ENCODE measurements around the gene ACADSB. TPM values are rescaled to one million over a fixed set of nuclear protein-coding genes. Genes with fewer than 3 reads are reported as not detected.

Gene ACADSB
- total RNA-seq, 1 donor from 2014 or later = 65.3 TPM

GRCh38 chr10:123086281-123086680 lies 77.5 kb downstream of the ACADSB start:
- no peak for DNase-seq (ENCODE audit: low spot score)
- intact Hi-C loops (cut with DNase I) = no loop called here

DNA sequence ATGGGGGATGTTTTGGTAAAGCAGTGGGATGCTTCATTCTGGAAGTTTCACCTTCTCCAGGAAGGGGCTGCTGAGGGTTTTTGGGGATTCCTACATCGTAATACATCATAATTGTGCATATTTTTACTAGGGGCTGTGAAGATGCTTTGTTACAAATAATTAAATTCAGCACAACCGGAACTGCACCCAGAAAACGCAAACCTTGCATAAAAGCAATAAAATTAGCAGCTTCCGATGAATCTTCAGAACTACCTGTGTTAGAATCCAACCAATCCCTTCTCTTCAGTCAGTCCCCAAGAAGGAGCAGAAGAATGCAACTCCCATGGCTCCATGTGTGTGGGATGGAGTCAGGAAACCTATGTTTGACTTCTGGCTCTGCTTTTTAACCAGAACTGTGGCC lies 78.5 kb downstream of the ACADSB start:
- DNase-seq (ENCODE audit: low spot score) = no peak
- intact Hi-C loops (cut with DNase I) = no loop called here

DNA sequence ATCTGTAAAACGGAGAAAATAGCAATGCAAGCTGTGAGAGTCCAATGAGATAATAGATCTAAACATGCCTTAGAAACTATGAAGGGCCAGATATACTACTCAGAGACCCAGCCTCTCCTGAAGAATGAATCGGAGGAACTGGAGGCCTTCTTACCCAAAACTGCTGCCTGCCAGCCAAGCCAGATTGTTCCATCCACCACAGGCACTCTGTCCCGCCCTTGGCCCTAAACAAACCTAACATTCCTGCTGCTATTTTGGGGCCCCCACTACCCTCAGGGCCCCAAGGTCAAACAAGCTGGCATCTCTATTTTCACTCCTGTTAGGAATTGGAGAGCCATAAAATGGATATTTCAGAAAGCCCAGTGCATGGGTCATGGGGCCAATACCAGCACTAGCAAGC lies 79.0 kb downstream of the ACADSB start:
- intact Hi-C loops (cut with DNase I) = no loop called here

GRCh38 chr10:123092635-123093414 lies 84.0 kb downstream of the ACADSB start:
- DNase-seq (ENCODE audit: low spot score) = no peak
- intact Hi-C loops (cut with DNase I) = no loop called here

More for the DNA sequence above, 79.0 kb downstream of the ACADSB start:
- no peak for DNase-seq (ENCODE audit: low spot score)

DNA sequence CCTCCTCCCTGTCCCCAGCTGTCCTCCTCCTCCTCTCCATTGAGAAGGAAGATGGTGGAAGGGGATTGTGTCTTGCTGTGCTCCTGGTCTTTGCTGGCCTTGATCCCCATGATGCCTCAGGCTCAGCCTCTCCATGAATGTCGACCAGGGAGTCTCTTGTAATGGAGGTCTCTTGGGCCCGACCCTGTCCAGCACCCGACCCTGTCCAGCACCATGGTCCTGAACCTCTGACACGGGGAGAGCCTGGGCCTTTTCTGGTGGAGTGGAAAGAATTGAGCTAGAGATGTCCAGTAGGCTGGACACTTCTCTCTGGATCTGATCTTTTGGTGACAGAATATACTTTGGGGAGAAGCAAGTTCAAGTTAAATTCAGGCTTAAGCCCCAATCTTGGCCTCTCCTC lies 84.7 kb downstream of the ACADSB start:
- intact Hi-C loops (cut with DNase I) = no loop called here
- no peak for DNase-seq (ENCODE audit: low spot score)

- intact Hi-C loops (cut with DNase I) = no loop called here
- no peak for DNase-seq (ENCODE audit: low spot score)
Observed at GRCh38 chr10:123096452-123096851, 87.6 kb downstream of the ACADSB start.

DNA sequence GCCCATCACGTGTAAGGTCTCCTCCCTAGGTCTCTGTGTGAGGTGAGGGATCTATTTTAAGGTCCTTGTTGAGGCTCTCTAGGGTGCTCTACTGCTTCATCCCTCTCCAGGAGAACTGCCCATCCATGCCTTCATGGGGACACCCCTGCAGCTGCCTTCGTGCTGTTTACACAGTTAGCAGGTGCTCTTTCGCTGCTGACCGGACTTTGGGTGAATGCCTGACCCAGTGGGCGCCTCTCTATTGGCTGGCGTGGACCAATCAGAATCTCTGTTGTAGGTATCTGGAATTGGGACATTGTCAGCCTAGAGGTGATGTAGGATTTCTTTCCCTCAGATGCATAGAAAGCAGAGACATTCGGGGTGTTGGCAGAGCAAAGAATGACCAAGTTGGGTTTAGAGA lies 88.2 kb downstream of the ACADSB start:
- no peak for DNase-seq (ENCODE audit: low spot score)
- intact Hi-C loops (cut with DNase I) = no loop called here

- intact Hi-C loops (cut with DNase I) = no loop called here
Observed at GRCh38 chr10:123100030-123100762, 91.4 kb downstream of the ACADSB start.

DNA sequence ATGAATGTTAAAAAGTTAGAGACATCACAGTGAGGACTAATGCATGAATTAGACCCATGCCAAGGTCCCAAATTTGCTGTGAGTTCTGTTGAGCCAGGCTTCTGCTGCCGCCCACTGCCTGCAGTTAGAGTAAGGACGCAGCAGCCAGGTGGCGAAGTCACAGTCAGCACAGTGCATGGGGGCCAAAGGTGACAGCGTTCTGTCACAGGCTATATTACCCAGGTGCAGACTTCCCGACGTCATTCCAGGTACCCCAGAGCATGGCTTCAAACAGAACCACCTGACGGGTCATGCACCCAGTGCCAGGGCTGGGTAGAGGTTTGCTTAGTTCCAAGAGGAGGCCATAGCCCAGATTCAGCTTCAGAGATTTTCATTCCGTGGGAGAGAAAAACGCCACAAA lies 93.1 kb downstream of the ACADSB start:
- no peak for DNase-seq (ENCODE audit: low spot score)
- intact Hi-C loops (cut with DNase I) = no loop called here

More at GRCh38 chr10:123100030-123100762, 91.4 kb downstream of the ACADSB start:
- DNase-seq (ENCODE audit: low spot score) = no peak

- intact Hi-C loops (cut with DNase I) = no loop called here
- no peak for DNase-seq (ENCODE audit: low spot score)
Observed at GRCh38 chr10:123102673-123103072, 93.9 kb downstream of the ACADSB start.

DNA sequence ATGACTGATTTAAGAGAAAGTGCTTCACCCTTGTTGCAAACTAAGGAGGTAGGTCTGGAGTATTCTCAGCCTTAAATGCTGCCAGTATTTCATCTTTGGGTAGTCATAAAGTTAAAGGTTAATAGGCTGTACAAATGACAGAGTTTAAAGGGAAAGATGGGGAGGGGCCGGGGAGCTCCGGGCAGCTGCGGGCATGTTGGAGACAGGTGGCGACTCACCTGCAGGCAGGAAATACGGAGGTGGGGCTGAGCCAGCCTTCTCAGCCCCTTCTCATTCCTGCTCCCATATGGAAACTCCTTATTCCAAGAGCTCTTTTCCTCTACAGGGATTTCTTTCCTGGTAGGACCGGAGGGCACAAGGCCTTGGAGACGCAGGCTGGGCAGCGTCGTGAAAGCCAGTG lies 95.1 kb downstream of the ACADSB start:
- DNase-seq (ENCODE audit: low spot score) = no peak
- intact Hi-C loops (cut with DNase I) = no loop called here

Other genes starting within 250 kb of the ACADSB start
- 0.35 TPM for gene CUZD1, start 163.1 kb upstream of the ACADSB start, total RNA-seq
- 0.43 TPM for gene FAM24B, start 129.4 kb upstream of the ACADSB start, total RNA-seq
- not detected for gene FAM24A, start 98.4 kb upstream of the ACADSB start, total RNA-seq
- 6.6 TPM for gene C10orf88, start 54.8 kb upstream of the ACADSB start, total RNA-seq
- 2.3 TPM for gene PSTK, start 28.6 kb upstream of the ACADSB start, total RNA-seq
- gene IKZF5, start 211 bp upstream of the ACADSB start, total RNA-seq = 11.3 TPM
- gene HMX3, start 127.0 kb downstream of the ACADSB start, total RNA-seq = not detected
- gene HMX2, start 139.1 kb downstream of the ACADSB start, total RNA-seq = not detected
- gene BUB3, start 145.4 kb downstream of the ACADSB start, total RNA-seq = 30.6 TPM

Measured in cardiac septum (tissue), 1 donor.